PC-9 (cell line): Measurements from ENCODE around the gene EPX. TPM values are rescaled to one million over a fixed set of nuclear protein-coding genes. Genes with fewer than 3 reads are reported as not detected.

ENCODE experiments used
- BruUV-seq: library from RNA; stranded (reverse); fragments of 400-500 nt; replicated peaks from 2 replicates; lab custom pipeline; 2021; lab: Mats Ljungman, UMichigan
- CTCF ChIA-PET: fragments of 300-600 bp; sonication (Branson Sonifier 250); formaldehyde crosslinking; loops from one replicate; lab custom pipeline; 2022; ENCODE audit warnings: antibody characterized with exemption; lab: Charles Lee
- POLR2A ChIA-PET: fragments of 300-600 bp; sonication (Branson Sonifier 250); formaldehyde crosslinking; loops from one replicate; lab custom pipeline; 2022; ENCODE audit warnings: antibody characterized with exemption; ENCODE audit not compliant: unreplicated experiment; lab: Charles Lee
- DNase-seq, 2 experiments: peaks; one replicate each; pipeline versions ENCODE4 v3.0.0 to v3.0.0-alpha.2; 2015 to 2022; ENCODE audit warnings: mixed read lengths in 1 of 2
- H2AFZ ChIP-seq: fragments of 200-600 bp; sonication (generic); 2 replicates; pipeline ENCODE4 v1.8.1; 2017; ENCODE audit warnings: antibody characterized with exemption
- H3F3A ChIP-seq: fragments of 200-600 bp; sonication (generic); 2 replicates; pipeline ENCODE4 v1.8.1; 2017; ENCODE audit warnings: antibody characterized with exemption, mild to moderate bottlenecking, low read depth; ENCODE audit not compliant: insufficient read depth
- H3K27ac ChIP-seq: fragments of 200-600 bp; sonication (generic); 2 replicates; pipeline ENCODE4 v1.6.1; 2016; ENCODE audit warnings: mixed run types
- H3K27me3 ChIP-seq: fragments of 200-600 bp; sonication (generic); 2 replicates; pipeline ENCODE4 v1.6.1; 2016; ENCODE audit warnings: low read depth, mixed run types; ENCODE audit not compliant: insufficient read depth
- H3K36me3 ChIP-seq: fragments of 200-600 bp; sonication (generic); 2 replicates; pipeline ENCODE4 v1.6.1; 2016; ENCODE audit warnings: low read depth, mixed run types
- H3K4me1 ChIP-seq: fragments of 200-600 bp; sonication (generic); replicated peaks from 2 replicates; pipeline ENCODE4 v1.6.1; 2016; ENCODE audit warnings: mixed run types; ENCODE audit not compliant: insufficient read depth
- H3K4me2 ChIP-seq: fragments of 200-600 bp; sonication (generic); 2 replicates; pipeline ENCODE4 v1.6.1; 2017; ENCODE audit warnings: mixed run types
- H3K4me3 ChIP-seq: fragments of 200-600 bp; sonication (generic); 2 replicates; pipeline ENCODE4 v1.6.1; 2016; ENCODE audit warnings: mixed run types
- H3K79me2 ChIP-seq: fragments of 200-600 bp; sonication (generic); 2 replicates; pipeline ENCODE4 v1.6.1; 2017; ENCODE audit warnings: low read depth, mixed run types
- H3K9me2 ChIP-seq: fragments of 200-600 bp; sonication (generic); 2 replicates; pipeline ENCODE4 v1.8.1; 2017; ENCODE audit warnings: mild to moderate bottlenecking; ENCODE audit not compliant: insufficient read depth
- H3K9me3 ChIP-seq: fragments of 200-600 bp; sonication (generic); 2 replicates; pipeline ENCODE4 v1.8.1; 2016; ENCODE audit warnings: low read depth; ENCODE audit not compliant: insufficient read depth
- H4K20me1 ChIP-seq: fragments of 200-600 bp; sonication (generic); 2 replicates; pipeline ENCODE4 v1.8.1; 2017; ENCODE audit not compliant: insufficient read depth
- EZH2 ChIP-seq: fragments of 200-600 bp; sonication (generic); IDR thresholded peaks from 2 replicates; pipeline ENCODE4 v1.8.0; 2017; ENCODE audit warnings: antibody characterized with exemption, low read depth
- intact Hi-C: fragments of 100-400 bp; cut with micrococcal nuclease; formaldehyde crosslinking; loops from one replicate; pipeline ENCODE4 v1.10.0; 2022; ENCODE audit not compliant: unreplicated experiment
- total RNA-seq: library from RNA; stranded (reverse); gene quantifications from 2 replicates; pipeline ENCODE4 v1.2.3, GENCODE V29; 2021
- TF ChIP-seq, protein P1 (sequence below): fragments of 200-600 bp; sonication (generic); conservative IDR thresholded peaks from 2 replicates; pipeline ENCODE4 v1.6.1; 2017; ENCODE audit warnings: mixed run types, antibody characterized with exemption, mild to moderate bottlenecking, moderate library complexity

The EPX gene
- total RNA-seq, 1 experiment from 2014 or later, result not detected

GRCh38 chr17:58147930-58148434 is 44.5 kb upstream of the EPX start, which contains the start of gene OR4D1:
Gene OR4D1, plus strand, starts transcription at chr17:58148384. Its CDS starts 6,770 bp downstream, at chr17:58155154.
- peaks cover 89% of the 10 kb centered on the region for H3K27me3 ChIP-seq
- POLR2A ChIA-PET, result no interaction called here

DNA sequence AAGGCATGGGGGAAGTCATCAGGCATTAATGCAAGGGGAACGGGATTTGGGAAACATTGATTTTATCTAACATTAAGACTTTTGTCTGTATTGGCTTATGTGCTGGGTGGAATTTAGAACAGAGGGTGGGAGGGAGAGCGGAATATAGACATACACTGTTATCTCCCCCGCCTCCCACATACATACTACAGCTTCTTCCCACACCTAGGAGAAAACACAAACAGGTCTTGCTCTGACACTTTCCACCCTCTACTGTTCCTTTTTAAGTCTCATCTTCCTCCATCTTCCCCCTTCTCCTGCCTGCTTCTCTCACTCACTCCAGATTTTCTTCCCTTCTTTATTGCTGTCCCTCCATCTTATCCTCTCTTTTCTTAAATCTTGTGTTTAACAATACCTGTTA is 43.9 kb upstream of the EPX start:
- CTCF ChIA-PET, result no interaction called here
- Histone ChIP-seq H3K4me3 (no peak overlapping the region), H3K27ac (no peak overlapping the region), H2AFZ (no peak overlapping the region), H3K9me2 (no peaks in the 10 kb centered on the region), H3K27me3 (peaks cover 94% of the 10 kb centered on the region), H3K79me2 (no peaks in the 10 kb centered on the region), H3F3A (no peaks in the 10 kb centered on the region), H3K4me1 (no peaks in the 10 kb centered on the region), H3K4me2 (no peak overlapping the region), H4K20me1 (no peaks in the 10 kb centered on the region), H3K9me3 (0 out of 2 replicates have a peak, but pooled peaks cover 7% of the 10 kb centered on the region), H3K36me3 (no peaks in the 10 kb centered on the region)
- intact Hi-C loops, result no loop called here
- no peak for DNase-seq
- no TSS peak for BruUV-seq
- TF ChIP-seq, protein P1, sequence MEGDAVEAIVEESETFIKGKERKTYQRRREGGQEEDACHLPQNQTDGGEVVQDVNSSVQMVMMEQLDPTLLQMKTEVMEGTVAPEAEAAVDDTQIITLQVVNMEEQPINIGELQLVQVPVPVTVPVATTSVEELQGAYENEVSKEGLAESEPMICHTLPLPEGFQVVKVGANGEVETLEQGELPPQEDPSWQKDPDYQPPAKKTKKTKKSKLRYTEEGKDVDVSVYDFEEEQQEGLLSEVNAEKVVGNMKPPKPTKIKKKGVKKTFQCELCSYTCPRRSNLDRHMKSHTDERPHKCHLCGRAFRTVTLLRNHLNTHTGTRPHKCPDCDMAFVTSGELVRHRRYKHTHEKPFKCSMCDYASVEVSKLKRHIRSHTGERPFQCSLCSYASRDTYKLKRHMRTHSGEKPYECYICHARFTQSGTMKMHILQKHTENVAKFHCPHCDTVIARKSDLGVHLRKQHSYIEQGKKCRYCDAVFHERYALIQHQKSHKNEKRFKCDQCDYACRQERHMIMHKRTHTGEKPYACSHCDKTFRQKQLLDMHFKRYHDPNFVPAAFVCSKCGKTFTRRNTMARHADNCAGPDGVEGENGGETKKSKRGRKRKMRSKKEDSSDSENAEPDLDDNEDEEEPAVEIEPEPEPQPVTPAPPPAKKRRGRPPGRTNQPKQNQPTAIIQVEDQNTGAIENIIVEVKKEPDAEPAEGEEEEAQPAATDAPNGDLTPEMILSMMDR, result no peak
- no peak for TF ChIP-seq EZH2
- POLR2A ChIA-PET, result no interaction called here

More at GRCh38 chr17:58147930-58148434, 44.5 kb upstream of the EPX start, which contains the start of gene OR4D1:
- no peaks in the 10 kb centered on the region for H3K9me2 ChIP-seq
- no peak within 1 kb of the TSS for H3K27ac ChIP-seq
- intact Hi-C loops, result no loop called here
- CTCF ChIA-PET, result no interaction called here
- H3K36me3 ChIP-seq, result no peaks in the 10 kb centered on the region
- no TSS peak for BruUV-seq
- H3K9me3 ChIP-seq, result 0 out of 2 replicates have a peak, but pooled peaks cover 7% of the 10 kb centered on the region
- no peak within 1 kb of the TSS for H3K4me2 ChIP-seq
- H3K4me1 ChIP-seq, result no peaks in the 10 kb centered on the region
- DNase-seq, result no peak
- TF ChIP-seq, protein P1, result no peak
- TF ChIP-seq EZH2, result no peak
- no peak within 1 kb of the TSS for H2AFZ ChIP-seq
- no peaks in the 10 kb centered on the region for H3F3A ChIP-seq
- no peaks in the 10 kb centered on the region for H3K79me2 ChIP-seq
- H3K4me3 ChIP-seq, result no peak within 1 kb of the TSS
- no peaks in the 10 kb centered on the region for H4K20me1 ChIP-seq

DNA sequence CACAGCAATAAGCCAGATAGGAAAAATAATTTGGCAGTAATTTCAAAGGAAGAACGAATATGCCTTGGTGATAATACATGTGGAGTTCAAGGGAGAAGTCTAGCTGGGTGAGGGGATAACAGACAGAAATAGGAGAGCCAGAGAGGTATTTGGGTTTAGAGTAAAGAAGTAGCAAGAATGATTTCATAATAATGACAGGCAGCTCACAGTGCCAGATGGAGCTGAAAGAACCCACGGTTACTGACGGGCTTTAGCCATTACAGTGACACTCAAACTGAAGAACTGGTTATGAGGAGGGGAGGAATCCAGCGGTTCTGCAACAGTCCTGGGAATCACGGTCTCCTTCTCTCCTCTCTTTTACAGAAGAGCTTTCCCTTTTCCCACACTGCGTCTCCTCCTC is 42.1 kb upstream of the EPX start:
- no TSS peak for BruUV-seq
- TF ChIP-seq EZH2, result no peak
- TF ChIP-seq, protein P1, result no peak
- ChIA-PET CTCF (no interaction called here), POLR2A (no interaction called here)
- H3K27me3 ChIP-seq, result peaks cover 94% of the 10 kb centered on the region
- DNase-seq, result no peak
- no peak overlapping the region for H3K4me3 ChIP-seq
- H3K79me2 ChIP-seq, result no peaks in the 10 kb centered on the region
- no peak overlapping the region for H3K27ac ChIP-seq
- H3K9me2 ChIP-seq, result no peaks in the 10 kb centered on the region
- no peak overlapping the region for H2AFZ ChIP-seq
- no peaks in the 10 kb centered on the region for H4K20me1 ChIP-seq
- no peaks in the 10 kb centered on the region for H3F3A ChIP-seq
- H3K36me3 ChIP-seq, result no peaks in the 10 kb centered on the region
- H3K9me3 ChIP-seq, result 0 out of 2 replicates have a peak, but pooled peaks cover 7% of the 10 kb centered on the region
- H3K4me1 ChIP-seq, result no peaks in the 10 kb centered on the region
- intact Hi-C loops, result no loop called here
- no peak overlapping the region for H3K4me2 ChIP-seq
